Neural progenitor cell (in vitro differentiated cells): ENCODE results near the gene MTRR.

Experiments
- CTCF ChIP-seq: fragments of 200-600 bp; sonication (generic); IDR thresholded peaks from 2 replicates; pipeline ENCODE4 v1.5.1; 2017; ENCODE audit warnings: antibody characterized with exemption, mild to moderate bottlenecking
- EZH2 ChIP-seq: fragments of 200-600 bp; sonication (generic); IDR thresholded peaks from 2 replicates; pipeline ENCODE4 v1.6.1; 2017; ENCODE audit warnings: antibody characterized with exemption, mild to moderate bottlenecking, moderate library complexity
- EZH2phosphoT487 ChIP-seq: fragments of 200-600 bp; sonication (generic); IDR thresholded peaks from 2 replicates; pipeline ENCODE4 v1.6.1; 2017; ENCODE audit warnings: antibody characterized with exemption

- TF ChIP-seq CTCF = no peak
- no peak for TF ChIP-seq EZH2phosphoT487
- no peak for TF ChIP-seq EZH2
Measured at GRCh38 chr5:7828269-7828668, 40.7 kb upstream of the MTRR start.
